Measurements from ENCODE around the gene NFIA. TPM values are rescaled to one million over a fixed set of nuclear protein-coding genes. Genes with fewer than 3 reads are reported as not detected.

NFIA gene
- total and polyA plus RNA-seq, 2 of the 13 experiments (the other 11 are each of a cell fraction or from before 2014, with no cell fraction given): 14.7 to 28.5 TPM

DNA sequence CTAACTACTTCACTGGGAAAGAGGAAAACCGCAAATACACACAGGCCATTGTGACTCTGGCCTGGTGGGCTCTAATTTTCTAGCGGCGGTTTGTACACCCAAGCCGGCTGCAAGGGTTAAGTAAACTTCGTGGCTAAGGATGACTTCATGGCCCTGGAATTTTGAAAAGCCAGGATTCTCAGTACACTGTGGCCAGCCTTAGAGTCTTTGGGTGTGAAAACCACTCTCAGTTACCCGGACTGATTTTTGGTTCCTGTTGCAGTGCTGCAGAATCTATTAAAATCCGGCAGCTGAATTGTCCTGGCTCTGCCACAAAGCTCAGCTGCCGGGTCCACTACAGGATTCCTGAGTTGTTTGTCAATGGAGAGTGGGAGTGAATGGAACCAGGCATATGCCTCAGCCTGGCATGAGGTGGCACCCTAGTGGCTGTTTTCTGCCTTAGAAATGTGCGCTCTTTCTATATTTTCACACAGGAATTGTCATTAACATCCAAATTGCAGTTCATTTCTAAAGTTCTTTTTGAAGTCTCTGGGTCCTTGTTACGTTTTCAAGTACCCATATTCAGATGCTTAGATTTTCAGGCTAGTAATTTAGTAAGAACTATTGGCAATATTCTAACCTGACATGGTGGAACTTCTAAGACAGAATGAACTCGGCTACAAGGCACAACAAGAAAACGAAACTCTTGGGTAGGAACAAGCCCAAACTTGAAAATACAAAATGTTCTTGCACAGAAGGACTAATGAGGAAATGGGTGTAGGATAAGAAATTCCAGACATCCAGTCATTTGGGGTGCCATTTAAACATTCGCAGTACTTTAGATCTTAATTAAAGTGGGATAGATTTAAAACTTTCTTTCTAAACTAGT lies 255.9 kb downstream of the NFIA start (continued):
- TF ChIP-seq ZNF225 (CRISPR knock-in tag; IDR thresholded peaks at IDR 0.05): no peak
- peak; percentile 62 for TF ChIP-seq ZBTB43 (CRISPR knock-in tag; conservative IDR thresholded peaks at IDR 0.05)
- TF ChIP-seq GPBP1L1 (CRISPR knock-in tag; IDR thresholded peaks at IDR 0.05): no peak
- TF ChIP-seq ETV5 (CRISPR knock-in tag; IDR thresholded peaks at IDR 0.05; ENCODE audit: borderline replicate concordance): no peak
- TF ChIP-seq ARID3A (IDR thresholded peaks at IDR 0.05; ENCODE audit: low read depth, low read length): no peak
- TF ChIP-seq ZBTB49 (CRISPR knock-in tag; IDR thresholded peaks at IDR 0.05; ENCODE audit: borderline replicate concordance): no peak
- no peak; the same call in 1 of the 2 replicates for TF ChIP-seq HIVEP1 (CRISPR knock-in tag; IDR thresholded peaks at IDR 0.05)
- TF ChIP-seq, protein P1, sequence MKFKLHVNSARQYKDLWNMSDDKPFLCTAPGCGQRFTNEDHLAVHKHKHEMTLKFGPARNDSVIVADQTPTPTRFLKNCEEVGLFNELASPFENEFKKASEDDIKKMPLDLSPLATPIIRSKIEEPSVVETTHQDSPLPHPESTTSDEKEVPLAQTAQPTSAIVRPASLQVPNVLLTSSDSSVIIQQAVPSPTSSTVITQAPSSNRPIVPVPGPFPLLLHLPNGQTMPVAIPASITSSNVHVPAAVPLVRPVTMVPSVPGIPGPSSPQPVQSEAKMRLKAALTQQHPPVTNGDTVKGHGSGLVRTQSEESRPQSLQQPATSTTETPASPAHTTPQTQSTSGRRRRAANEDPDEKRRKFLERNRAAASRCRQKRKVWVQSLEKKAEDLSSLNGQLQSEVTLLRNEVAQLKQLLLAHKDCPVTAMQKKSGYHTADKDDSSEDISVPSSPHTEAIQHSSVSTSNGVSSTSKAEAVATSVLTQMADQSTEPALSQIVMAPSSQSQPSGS (CRISPR knock-in tag; IDR thresholded peaks at IDR 0.05): peak; percentile 99
- TF ChIP-seq TOPORS (CRISPR knock-in tag; IDR thresholded peaks at IDR 0.05): no peak
- TF ChIP-seq ZNF121 (CRISPR knock-in tag; IDR thresholded peaks at IDR 0.05): no peak
- no peak for TF ChIP-seq BHLHE40 (IDR thresholded peaks at IDR 0.05; ENCODE audit: low read length)
- TF ChIP-seq, protein P2, sequence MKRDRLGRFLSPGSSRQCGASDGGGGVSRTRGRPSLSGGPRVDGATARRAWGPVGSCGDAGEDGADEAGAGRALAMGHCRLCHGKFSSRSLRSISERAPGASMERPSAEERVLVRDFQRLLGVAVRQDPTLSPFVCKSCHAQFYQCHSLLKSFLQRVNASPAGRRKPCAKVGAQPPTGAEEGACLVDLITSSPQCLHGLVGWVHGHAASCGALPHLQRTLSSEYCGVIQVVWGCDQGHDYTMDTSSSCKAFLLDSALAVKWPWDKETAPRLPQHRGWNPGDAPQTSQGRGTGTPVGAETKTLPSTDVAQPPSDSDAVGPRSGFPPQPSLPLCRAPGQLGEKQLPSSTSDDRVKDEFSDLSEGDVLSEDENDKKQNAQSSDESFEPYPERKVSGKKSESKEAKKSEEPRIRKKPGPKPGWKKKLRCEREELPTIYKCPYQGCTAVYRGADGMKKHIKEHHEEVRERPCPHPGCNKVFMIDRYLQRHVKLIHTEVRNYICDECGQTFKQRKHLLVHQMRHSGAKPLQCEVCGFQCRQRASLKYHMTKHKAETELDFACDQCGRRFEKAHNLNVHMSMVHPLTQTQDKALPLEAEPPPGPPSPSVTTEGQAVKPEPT (CRISPR knock-in tag; IDR thresholded peaks at IDR 0.05; ENCODE audit: low read depth): no peak
- TF ChIP-seq ZNF34 (CRISPR knock-in tag; IDR thresholded peaks at IDR 0.05; ENCODE audit: borderline replicate concordance): no peak
- no peak for TF ChIP-seq ZNF101 (CRISPR knock-in tag; IDR thresholded peaks at IDR 0.05; ENCODE audit: borderline replicate concordance, low read depth)
- no peak for TF ChIP-seq KDM6A (CRISPR knock-in tag; IDR thresholded peaks at IDR 0.05; ENCODE audit: low read depth)
- TF ChIP-seq SNAPC2 (CRISPR knock-in tag; IDR thresholded peaks at IDR 0.05): no peak; the same call in 1 of the 2 replicates
- TF ChIP-seq ATAD3A (CRISPR knock-in tag; IDR thresholded peaks at IDR 0.05): no peak
- no peak for TF ChIP-seq ZNF720 (CRISPR knock-in tag; IDR thresholded peaks at IDR 0.05)
